ENCODE data around the gene ACSF2. TPM values are rescaled to one million over a fixed set of nuclear protein-coding genes. Genes with fewer than 3 reads are reported as not detected.

Gene ACSF2
- total RNA-seq, 1 donor from 2014 or later: 15.5 TPM

DNA sequence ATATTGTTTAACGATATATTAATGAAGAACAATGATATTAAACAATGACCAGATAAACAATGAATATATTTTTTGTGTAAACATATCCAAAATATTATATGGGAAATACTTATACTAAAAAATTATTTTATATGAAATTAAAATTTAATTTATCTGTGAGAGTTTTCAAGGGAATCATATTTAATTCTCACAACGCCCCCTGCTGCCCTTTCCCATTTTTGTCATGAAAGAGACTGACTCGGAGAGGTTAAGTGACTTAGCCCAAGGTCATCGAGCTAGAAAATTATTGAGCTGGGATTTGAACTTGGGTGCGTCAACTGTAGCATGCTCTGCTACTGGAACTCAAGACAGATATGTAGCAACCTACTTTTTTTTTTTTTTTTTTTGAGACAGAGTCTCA is 75.0 kb downstream of the ACSF2 start:
- peak; percentile 63 for DNase-seq

GRCh38 chr17:50502301-50502990 is 76.4 kb downstream of the ACSF2 start:
- no peak for DNase-seq

- DNase-seq: no peak
These were observed 79.6 kb downstream of the ACSF2 start for GRCh38 chr17:50505591-50506130.

DNA sequence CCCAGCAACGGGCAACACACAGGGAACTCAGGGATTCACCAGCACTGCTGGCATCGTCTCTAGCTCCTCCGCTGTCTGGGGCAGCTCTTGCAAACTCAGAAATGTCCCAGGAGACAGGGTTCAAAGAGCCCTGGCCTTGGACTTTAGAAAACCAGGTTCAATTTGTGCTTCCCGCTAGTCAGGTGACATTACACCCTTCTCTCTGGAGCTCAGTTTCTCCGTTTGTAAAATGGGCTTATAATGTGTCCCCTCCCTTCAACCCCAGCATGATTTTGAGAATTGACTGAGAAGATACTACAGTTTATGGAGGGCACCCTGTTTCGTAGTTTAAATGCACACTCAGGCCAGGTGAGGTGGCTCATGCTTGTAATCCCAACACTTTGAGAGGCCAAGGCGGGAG is 80.3 kb downstream of the ACSF2 start:
- no peak for DNase-seq

DNA sequence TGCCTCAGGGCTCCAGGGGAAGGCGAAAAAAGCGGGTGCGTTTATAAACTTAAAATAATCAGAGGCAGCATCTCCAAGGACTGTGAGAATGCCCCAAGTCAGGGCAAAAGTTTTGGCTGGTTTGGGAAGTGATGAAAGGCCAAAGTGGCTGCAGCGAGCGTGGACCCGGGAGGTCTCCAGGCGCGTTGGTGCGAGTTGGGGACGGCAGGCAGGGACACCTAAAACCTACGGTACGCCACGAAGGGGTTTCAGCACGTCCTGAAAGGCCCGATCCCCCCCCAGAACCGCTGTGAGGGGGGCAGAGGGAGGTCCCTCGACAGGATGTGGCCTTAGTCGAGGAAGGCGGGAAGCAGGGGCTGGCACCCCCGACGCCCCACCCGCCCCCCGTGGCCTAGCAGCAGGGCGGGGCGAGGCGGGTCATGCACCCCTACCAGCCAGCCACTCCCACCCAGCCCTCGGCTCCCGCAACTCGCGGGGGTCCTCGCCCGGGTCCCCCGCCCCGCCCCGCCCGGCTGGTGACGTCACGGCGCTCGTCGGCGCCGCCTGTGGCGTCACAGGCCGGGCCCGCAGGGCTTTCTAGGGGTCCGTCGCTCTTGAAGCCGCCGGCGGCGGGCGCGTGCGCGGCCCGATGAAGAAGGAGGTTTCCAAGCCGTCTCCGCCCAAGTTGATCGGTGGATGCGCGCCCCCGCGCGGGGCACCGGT is 82.0 kb downstream of the ACSF2 start, which contains the start of gene MYCBPAP:
Gene MYCBPAP, plus strand, starts transcription at position 569 of the 702 bp plus-strand sequence. CDS start 236 bp downstream, outside the sequence.
- peak; percentile 88 for DNase-seq

- no peak for DNase-seq
These were observed 82.8 kb downstream of the ACSF2 start for GRCh38 chr17:50508573-50509460.

- DNase-seq: no peak
These were observed 85.0 kb downstream of the ACSF2 start for GRCh38 chr17:50511058-50511457.

DNA sequence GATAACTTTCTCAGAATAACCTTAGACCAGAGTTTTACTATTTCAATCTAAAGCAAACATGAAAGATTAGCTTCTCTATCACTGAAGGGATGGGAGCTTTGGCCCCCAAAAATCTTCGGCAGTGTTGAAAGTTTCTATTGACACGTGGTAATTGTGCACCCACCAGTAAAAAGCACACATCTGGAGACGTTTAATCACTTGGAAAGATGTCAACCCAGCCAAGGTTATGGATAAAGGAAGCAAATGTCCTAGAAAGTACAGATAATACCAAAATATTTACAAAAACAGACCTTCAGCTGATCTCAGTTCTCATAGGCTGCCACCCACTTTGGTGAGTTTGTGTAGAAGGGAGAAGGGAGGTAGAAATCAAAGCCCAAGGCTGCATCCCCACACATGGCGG is 87.5 kb downstream of the ACSF2 start:
- DNase-seq: no peak

DNA sequence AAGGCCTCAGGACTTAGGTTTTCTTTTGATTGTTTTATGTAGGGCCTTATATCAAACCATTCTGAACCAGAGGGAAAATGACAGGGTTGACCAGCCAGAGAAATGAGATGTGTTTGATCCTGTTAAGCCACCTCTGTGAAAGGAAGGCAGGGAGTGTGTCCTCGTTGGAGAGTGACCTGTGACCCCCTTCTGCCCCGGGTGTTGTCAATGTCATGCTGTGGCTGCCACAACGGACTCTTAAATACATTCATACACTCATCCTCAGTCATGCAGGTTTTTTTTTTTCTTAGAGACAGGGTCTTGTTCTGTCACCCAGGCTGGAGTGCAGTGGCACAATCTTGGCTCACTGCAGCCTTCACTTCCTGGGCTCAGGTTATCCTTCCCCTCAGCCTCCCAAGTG is 88.4 kb downstream of the ACSF2 start:
- no peak for DNase-seq

DNA sequence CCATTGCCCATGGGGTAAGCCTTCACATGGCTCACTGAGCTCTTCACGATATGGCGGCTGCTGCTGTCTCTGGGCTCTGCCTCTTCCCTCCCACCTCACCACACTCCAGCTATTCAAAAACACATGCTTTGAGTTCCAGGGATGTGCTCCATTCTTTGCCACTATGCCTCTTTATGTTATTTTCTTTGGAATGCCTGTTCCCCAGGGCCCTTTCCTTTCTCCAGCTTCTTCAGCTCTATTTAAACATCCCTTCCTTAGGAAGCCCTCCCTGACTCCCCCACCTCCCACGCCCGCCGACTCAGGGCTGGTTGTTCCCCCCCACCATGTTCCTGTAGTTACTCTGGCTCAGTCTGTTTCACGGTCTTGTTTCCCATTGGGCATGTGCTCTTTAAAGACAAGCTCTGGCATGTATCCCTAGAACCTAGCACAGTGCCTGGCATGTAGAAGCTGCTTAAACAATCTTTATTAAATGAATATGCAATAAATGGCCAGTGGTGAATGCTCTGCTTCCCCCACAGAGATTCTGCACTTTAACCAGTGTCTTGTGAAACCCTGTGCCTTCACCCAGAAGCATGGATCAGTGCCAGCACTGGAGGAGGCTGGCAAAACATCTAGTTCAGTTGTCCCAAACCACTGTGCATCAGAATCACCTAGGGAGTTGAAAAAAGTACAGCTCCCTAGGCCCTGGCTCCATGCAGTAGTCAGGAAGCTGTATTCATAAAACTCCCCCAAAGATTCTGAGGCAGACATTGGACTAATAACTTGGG is 89.1 kb downstream of the ACSF2 start:
- DNase-seq: no peak

DNA sequence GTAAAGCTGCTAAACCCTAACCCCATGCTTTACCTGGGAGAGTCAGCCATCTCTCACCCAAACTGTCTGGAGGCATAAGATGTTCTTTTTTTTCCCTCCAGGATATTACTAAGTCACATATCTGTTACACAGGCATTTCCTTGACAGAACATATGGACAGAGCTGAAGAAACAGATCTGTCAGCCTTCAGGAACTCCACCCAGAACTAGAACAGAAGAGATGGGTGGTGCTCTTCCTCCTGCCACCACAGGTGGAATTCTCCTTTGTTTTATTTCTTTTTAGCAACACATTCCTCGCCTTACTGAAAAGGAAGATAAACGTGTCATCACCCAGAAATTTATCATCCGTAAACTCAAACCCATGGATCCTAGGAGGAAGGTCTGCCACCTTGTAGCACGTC is 91.0 kb downstream of the ACSF2 start:
- DNase-seq: peak; percentile 40

- no peak for DNase-seq
These were observed 91.7 kb downstream of the ACSF2 start for GRCh38 chr17:50517504-50518383.

- no peak for DNase-seq
These were observed 92.5 kb downstream of the ACSF2 start for GRCh38 chr17:50518384-50519023.

- DNase-seq: peak; percentile 50
These were observed 93.3 kb downstream of the ACSF2 start for GRCh38 chr17:50519141-50519834.

GRCh38 chr17:50520483-50520882 is 94.5 kb downstream of the ACSF2 start:
- no peak for DNase-seq

GRCh38 chr17:50521514-50521913 is 95.5 kb downstream of the ACSF2 start:
- no peak for DNase-seq

DNA sequence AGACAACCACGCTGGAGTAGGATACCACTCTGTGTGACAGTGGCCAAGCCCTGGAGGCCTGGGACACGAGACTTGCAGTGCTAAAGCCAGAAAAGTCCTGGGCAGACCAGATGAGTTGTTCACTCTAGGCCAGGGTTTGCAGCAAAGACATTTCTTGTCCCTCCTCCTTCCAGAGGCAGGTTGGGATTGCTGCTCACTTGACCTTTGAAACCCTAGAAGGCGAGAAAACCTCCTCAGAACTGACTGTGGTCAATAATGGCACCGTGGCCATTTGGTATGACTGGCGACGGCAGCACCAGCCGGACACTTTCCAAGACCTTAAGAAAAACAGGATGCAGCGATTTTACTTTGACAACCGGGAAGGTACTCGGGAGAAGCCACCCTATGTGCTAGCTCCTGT is 96.7 kb downstream of the ACSF2 start:
- DNase-seq: no peak

DNA sequence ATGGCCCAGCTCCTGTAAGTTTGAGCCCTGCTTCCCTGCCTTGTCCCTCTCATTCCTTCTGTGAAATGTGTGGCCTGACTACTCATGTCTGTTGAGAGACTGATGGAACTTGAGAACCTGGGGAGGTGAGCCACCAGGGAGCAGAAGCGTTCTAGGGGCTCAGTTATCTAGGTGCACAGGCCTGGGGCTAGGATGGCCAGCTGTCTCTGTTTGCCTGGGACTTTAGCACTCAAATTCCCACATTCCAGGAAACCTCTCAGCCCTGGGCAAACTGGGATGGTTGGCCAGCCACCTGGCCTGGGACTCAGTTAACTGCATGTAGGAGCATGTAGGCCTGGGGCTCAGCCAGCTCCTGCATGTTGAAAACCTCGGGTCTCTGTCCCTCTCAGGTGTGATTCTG is 97.2 kb downstream of the ACSF2 start:
- no peak for DNase-seq

Data from dermis blood vessel endothelial cell (primary cell).